CD4-positive, alpha-beta T cell treated with Interleukin-15 for 4 hours (primary cell): ENCODE results near the gene USP3.
"Not testable (repeated sequence)": the region's sequence is repeated elsewhere in the genome, so short reads cannot be mapped to it uniquely, and the experiment has no call there.

Experiments used
- DNase-seq: peaks from one replicate; pipeline ENCODE4 v3.0.0-alpha.2; 2020; ENCODE audit warnings: low spot score

The USP3 gene

GRCh38 chr15:63476229-63476632 is 28.2 kb upstream of the USP3 start:
- no peak for DNase-seq

DNA sequence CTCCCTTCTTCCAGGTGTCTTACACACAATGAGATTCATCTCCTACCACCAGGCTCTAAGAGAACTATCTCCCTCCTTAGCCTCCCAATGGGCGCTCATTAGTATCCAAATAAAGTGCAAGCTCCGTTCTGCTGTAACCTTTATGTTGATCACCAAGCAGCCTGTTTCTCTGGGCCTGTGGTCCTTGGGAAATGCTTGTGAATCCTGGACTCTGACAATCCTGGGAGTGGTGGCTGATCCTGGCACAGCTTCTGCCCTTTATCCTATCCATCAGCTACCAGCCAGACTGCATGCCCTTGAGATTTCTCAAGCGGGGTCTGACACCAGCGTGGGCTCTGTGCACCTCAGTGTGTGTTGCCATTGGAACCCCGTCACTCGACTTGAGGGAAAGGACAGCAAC is 26.1 kb upstream of the USP3 start:
- no peak for DNase-seq

- no peak for DNase-seq
Observed at GRCh38 chr15:63480441-63480821, 24.0 kb upstream of the USP3 start.

- DNase-seq: peak; percentile 62
Observed at GRCh38 chr15:63481105-63481810, 23.1 kb upstream of the USP3 start.

GRCh38 chr15:63482874-63483323 is 21.5 kb upstream of the USP3 start:
- no peak for DNase-seq

GRCh38 chr15:63483521-63484371 is 20.6 kb upstream of the USP3 start:
- peak; percentile 67 for DNase-seq

DNA sequence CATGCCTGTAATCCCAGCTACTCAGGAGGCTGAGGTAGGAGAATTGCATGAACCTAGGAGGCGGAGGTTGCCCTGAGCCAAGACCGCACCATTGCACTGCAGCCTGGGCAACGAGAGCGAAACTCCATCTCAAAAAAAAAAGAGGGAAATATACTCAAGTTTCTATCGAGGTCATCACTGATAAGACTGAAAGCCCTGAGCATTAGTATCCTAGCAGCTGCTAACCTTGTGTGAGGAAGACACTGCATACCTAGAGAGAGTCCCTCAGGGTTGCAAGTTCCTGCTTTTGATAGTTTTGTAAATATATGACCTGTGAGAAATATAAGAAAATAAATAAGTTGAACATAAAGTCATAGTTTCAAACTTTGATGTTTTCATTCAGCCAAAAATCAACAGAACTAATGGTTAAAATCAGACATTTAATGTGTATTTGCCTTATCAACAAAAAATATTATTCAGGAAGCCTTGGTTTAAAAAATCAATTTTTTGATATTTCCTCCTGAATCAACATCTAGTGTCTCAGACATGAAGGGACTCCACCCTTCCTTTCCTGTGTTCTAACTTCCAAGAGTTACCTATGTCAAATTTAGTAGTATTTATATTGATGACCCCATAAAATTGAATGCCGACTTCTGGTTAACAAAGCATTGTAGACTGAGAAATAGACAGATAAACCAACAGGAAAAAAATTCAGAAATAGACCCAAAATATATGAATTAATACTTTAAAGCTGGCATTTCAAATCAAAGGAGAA is 19.8 kb upstream of the USP3 start:
- peak; percentile 61 for DNase-seq

- peak; percentile 91 for DNase-seq
Observed at GRCh38 chr15:63487076-63487757, 17.2 kb upstream of the USP3 start.

DNA sequence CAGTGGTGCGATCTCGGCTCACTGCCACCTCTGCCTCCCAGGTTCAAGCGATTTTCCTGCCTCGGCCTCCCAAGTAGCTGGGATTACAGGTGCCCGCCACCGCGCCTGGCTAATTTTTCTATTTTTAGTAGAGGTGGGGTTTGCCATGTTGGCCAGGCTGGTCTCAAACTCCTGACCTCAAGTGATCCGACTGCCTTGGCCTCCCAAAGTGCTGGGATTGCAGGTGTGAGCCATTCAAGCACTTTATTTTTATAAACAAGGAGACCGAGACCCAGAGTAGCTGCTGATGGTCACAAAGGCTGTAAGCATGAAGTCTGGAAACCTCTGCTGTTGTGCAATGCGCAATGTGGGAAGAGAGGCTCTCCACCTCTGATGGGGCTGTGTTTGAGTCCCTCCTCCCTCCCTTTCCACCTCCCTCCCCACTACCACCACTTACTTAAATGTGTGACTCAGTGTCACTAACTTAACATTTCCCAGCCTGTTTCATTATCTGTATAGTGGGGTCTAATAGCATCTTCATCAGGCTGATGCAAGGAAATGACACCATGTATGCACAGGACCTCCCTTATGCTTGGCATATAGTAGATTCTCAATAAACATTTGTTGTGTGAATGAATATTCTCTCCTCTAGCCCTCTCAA is 16.5 kb upstream of the USP3 start:
- DNase-seq: not testable (repeated sequence)

GRCh38 chr15:63488398-63488960 is 15.9 kb upstream of the USP3 start:
- no peak for DNase-seq

GRCh38 chr15:63489352-63489751 is 15.0 kb upstream of the USP3 start:
- DNase-seq: no peak

GRCh38 chr15:63490345-63491034 is 13.9 kb upstream of the USP3 start:
- no peak for DNase-seq

DNA sequence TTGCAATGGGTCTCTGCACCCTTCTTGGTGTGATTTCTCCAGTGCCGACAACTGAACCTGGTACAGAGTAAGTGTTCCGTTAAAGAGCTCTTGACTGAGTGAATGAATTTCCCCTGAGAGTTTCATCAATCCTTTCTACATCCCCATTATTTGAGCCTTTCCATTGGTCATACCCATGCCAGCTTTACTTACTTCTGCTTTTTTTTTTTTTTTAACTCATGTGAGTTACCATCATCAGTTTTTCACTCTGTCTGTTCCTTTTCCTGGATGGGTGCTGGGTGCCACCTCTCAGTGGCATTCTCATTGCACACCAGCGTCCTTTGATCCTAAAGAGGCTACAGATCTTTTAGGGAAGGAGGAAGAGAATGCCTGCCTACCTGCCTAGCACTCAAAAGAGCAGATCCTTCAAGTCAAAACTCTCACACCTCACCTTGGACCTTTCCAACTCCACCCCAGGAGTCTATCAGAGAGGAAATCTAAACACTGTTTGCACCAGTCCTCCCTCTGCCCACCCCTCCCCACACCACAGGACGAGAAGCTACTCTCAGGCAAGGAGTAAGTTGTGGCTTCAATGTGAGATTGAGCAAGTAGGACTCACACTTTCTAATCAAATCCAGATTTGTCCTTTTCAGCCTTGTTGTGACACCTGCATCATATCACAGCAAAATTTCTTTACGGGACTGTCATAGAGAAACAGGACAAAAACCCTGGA is 13.1 kb upstream of the USP3 start:
- no peak for DNase-seq

- DNase-seq: no peak
Observed at GRCh38 chr15:63491979-63492378, 12.4 kb upstream of the USP3 start.

DNA sequence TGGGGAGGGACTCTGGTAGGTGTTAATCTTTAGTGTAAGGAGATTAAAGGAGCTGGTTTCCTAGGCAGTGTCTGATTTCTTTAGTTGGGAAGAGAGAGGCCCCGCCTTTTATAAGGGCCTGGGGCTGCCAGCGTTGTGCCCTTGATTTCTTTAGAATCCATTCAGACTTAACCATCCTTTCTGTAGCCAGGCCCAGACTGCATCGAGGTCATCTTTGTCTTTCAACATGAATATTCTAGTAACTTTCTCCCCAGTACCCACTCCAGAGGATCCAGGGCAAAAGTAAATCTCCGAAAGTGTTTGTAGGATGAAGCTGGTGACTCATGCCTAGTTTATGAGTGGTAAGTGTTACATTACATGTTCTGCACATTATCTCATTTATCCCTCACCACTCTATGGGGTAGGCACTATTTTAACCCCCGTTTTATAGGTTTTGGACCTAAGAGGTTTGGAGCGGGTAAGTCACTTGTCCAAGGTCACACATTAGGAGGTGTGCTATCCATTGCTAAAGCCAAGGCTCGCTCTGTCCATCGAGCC is 11.8 kb upstream of the USP3 start:
- no peak for DNase-seq

GRCh38 chr15:63493436-63493835 is 11.0 kb upstream of the USP3 start:
- no peak for DNase-seq

- DNase-seq: peak; percentile 61
Observed at GRCh38 chr15:63494408-63494807, 10.0 kb upstream of the USP3 start.

DNA sequence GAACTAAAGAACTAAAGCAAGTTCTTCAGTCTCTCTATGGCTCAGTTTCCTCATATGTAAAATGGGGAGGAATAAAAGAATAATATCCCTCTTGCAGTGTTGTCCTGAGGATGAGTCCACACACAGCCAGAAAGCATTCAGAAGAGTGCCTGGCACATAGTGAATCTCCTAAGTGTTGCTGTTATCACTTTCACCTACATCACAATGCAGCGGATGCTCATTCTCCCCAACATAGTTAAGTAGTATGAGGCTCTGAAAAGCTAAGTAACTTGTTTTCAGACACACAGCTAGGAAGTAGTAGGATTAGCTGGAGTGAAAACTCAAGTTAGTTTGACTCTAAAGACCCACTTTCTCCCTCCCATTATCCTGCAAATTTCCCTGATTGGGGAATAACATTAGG is 9.1 kb upstream of the USP3 start:
- DNase-seq: no peak

- no peak for DNase-seq
Observed at GRCh38 chr15:63495780-63496488, 8.5 kb upstream of the USP3 start.
